GM21825 (cell line): ENCODE results near the gene KRT86.

Experiments used
- ATAC-seq: cut with Tn5 transposase; IDR thresholded peaks from one replicate; pipeline ENCODE4 v1.9.1; 2021; ENCODE audit warnings: mild to moderate bottlenecking, moderate library complexity; ENCODE audit not compliant: unreplicated experiment

Gene KRT86

DNA sequence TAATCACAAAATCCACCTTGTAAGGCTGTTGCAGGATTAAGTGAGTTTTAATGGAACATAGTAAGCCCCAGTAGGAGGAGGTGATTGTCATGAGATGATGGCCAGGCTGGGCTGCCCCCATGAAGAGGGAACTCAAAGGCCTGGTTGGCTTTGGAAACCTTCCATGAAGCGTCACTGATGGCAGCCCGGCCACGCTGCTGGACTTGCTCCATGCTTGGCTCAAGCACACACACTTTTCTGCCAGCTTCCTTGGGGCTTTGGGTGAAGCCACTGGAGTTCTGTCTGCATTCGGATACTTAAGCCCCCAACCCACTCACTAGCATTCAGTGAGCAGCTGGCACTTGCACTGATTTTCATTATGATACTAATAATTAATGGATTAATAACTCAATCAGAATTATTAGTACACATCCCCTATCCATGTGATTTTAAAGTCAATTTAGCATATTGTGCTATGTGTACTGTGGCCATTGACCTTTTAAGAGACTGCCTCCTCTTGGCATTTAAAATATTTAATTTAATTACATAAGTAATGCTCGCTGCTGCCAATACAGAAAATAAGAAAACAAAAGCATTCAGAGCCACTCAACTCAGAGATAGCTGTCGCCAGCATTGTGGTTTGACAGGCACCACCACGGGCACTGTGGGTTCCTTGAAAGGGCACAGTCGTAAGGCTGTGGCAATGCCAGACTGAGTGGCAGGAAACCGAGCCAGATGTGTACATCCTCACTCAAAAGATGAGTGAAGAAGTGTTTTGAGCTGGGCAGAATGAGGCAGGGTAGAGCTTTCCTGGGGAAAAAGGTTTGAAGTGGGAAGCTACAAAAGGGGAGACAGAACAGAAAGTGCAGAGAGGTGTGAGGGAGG lies 77.0 kb downstream of the KRT86 start:
- no peak for ATAC-seq

DNA sequence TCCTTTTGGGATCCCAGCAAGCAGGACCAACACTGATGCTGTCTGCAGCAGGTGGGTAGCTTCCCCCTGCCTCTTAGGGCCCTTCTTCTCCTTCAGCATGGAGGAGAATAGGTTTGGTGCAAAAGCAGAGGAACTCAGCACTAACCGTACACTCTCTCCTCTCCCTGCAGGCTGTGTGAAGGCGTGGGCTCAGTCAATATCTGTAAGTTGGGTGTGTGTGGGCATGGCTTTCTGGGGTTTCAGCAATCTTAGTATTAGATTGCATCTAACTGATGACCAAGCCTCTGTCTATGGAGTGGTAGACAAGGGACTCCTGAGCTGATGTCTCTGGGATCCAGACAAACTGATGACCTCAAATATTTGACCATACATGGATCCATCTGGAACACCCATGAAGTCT lies 78.5 kb downstream of the KRT86 start:
- ATAC-seq = no peak

DNA sequence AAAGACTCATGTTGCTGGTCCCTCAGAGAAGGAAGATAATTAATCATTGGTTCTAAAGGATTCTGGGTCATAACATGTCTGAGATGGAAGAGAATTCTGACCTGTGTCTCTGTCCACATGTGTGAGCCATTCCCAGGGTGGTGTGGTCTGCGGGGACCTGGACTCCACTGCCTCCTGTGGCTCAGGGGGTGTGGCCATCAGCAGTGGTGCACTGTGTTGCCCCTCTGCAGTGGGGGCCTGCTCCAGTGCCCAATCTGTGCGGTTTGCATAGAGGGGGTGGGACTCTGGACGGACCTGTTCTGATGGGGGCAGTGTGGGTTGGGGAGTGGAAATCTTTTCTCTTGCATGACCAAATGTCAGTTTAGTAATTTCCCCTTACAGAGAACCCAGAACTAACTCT lies 79.3 kb downstream of the KRT86 start:
- ATAC-seq = no peak

DNA sequence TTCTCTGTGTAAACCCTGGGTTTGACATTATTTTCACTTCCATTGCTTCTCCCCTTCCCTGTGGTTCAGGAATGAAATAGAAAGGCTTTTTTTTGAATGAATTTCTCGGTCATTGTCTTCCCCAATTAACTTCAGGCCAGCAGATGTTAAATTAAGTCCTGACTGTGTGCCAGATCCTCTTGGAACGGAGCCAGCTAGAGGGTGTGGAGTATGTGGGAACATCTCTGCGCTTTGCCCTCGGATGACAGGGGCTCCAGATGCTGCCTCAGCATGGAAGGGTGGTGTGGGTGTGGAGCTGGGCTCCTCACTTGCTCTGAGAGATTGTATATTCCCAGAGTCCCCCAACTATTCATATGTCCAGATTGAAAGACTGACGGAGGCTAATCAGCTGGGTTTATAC lies 79.8 kb downstream of the KRT86 start:
- ATAC-seq = no peak

- no peak for ATAC-seq
Observed at GRCh38 chr12:52355176-52355575, 80.7 kb downstream of the KRT86 start.

DNA sequence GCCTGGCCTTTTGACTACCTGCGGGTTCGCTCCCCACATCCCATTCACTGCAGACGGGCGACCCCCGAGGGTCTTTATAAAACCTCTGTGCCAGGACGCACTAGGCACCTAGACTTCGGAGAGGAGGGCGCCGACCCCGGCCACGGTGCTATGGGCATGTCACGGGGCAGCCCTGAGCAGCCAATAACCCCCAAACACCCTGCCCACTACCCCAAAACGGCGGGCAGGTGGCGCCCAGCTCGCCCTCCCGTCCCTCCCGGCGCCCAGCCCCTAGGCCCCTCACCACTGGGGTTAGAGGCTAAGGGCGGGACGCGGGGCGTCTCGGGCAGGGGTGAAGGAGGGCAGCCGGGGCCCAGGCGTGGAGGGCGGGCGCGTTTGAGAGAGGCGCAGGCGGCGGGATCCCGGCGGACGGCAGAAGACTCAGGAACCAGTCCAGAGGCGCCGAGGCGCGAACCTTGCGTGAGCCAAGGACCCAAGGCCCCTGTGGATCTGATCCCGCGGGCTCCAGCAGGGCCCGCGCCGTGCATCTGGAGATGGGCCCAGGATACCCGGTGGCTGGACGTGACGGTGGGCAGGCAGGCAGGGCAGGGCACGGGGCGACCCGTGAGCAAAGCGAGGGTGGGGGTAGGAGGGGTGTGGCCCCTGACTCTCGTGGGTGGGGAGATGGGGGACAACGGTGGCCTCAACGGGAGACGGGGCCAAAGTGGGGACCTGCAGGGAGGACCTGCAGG lies 81.8 kb downstream of the KRT86 start:
- no peak for ATAC-seq

- no peak for ATAC-seq
Observed at GRCh38 chr12:52356762-52357580, 82.5 kb downstream of the KRT86 start.
